ENCODE measurements around the gene PKN1. TPM values are rescaled to one million over a fixed set of nuclear protein-coding genes. Genes with fewer than 3 reads are reported as not detected.

PKN1 gene
- total RNA-seq, 1 donor from 2014 or later: 153 TPM

DNA sequence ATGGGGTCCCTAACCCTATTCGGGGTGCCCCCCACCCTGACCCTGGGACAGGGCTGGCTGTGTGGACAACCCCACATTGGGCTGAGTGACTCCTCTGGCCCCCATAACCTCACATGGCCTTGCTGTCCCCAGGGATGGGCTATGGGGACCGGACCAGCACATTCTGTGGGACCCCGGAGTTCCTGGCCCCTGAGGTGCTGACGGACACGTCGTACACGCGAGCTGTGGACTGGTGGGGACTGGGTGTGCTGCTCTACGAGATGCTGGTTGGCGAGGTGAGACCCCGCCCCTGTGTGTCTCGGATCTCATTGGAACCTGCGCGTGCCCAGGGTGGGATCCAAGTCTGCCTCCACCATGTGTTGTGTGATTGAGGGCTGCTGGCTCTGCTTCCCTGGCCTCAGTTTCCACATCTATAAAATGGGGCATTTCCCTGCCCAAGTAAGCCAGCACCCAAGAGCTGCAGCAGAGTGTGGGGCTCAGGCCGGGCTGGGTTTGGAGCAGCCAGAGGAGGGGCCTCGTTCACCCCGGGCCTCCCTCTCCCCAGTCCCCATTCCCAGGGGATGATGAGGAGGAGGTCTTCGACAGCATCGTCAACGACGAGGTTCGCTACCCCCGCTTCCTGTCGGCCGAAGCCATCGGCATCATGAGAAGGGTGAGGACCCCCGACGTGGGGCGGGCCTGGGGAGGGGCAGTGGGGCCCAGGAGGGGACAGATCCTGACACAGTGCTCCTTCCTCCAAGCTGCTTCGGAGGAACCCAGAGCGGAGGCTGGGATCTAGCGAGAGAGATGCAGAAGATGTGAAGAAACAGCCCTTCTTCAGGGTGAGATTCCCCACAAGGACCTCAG, 37.1 kb downstream of the PKN1 start:
- no peak for DNase-seq (ENCODE audit: low read depth)
- no peak overlapping the region for H3K4me3 ChIP-seq (ENCODE audit: low read depth, low read length)
- TF ChIP-seq, protein P1, sequence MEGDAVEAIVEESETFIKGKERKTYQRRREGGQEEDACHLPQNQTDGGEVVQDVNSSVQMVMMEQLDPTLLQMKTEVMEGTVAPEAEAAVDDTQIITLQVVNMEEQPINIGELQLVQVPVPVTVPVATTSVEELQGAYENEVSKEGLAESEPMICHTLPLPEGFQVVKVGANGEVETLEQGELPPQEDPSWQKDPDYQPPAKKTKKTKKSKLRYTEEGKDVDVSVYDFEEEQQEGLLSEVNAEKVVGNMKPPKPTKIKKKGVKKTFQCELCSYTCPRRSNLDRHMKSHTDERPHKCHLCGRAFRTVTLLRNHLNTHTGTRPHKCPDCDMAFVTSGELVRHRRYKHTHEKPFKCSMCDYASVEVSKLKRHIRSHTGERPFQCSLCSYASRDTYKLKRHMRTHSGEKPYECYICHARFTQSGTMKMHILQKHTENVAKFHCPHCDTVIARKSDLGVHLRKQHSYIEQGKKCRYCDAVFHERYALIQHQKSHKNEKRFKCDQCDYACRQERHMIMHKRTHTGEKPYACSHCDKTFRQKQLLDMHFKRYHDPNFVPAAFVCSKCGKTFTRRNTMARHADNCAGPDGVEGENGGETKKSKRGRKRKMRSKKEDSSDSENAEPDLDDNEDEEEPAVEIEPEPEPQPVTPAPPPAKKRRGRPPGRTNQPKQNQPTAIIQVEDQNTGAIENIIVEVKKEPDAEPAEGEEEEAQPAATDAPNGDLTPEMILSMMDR (conservative IDR thresholded peaks at IDR 0.05; ENCODE audit: low read depth, low read length): no peak

DNA sequence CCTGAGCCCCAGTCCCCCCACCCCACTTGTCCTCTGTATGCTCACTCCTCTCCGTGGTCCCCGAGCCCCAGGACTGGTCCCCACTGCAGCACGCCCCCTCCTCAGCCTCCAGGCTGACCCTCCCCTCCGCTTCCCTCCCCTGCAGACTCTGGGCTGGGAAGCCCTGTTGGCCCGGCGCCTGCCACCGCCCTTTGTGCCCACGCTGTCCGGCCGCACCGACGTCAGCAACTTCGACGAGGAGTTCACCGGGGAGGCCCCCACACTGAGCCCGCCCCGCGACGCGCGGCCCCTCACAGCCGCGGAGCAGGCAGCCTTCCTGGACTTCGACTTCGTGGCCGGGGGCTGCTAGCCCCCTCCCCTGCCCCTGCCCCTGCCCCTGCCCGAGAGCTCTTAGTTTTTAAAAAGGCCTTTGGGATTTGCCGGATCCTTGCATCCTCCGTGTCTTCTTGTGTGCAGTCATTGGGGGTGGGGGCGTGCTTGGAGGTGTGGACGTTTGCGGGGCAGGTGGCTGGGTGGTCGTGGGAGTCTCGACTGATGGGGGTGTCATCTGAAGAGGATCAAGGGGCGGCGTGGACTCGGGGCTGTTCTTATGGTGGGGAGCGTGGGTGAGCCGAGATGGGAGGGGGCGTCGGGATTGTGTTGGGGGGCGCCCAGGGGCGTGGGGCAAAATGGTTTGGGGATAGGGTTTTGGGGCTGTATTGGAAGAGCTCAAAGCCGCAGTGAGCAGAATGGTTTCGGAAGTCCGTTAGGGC, 38.5 kb downstream of the PKN1 start:
- TF ChIP-seq, protein P1 (conservative IDR thresholded peaks at IDR 0.05; ENCODE audit: low read depth, low read length): no peak
- no peak for DNase-seq (ENCODE audit: low read depth)
- H3K4me3 ChIP-seq (ENCODE audit: low read depth, low read length): no peak overlapping the region

DNA sequence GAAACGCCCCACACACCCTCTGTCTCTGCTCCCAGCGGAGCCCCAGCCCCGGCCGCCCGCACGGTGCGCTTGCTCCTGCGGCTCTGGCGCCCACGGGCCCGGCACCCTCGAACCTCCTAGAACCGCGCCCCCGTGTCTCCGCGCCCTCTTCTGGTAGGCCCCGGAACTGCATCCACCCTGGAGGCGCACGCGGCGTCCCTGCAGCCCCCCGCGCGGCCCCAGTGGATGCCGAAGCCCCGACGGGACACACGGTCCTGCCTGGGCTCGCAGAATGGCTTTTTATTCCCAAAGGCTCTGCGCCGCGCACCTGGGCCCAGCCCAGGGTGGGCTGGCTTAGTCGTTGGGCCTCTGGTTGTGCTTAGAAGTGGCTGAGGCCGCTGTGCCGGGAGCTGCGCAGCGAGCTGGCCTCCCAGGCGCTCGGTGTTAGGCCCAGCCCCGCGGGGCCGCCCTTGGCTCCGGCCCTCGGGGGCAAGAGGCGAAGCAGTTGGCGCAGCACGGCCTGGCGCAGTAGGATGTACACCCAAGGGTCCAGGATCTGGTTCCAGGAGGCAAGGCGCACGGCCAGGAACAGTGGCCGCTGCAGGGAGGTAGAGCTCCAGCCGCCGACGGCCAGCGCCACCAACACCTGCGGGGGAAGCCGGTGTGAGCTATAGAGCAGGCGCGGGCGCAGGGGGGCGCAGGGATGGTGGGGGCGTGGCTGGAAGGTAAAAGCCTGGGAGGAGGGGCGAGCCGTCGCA, 39.3 kb downstream of the PKN1 start:
- H3K4me3 ChIP-seq (ENCODE audit: low read depth, low read length): peak overlapping the region; percentile 14
- no peak for DNase-seq (ENCODE audit: low read depth)
- TF ChIP-seq, protein P1 (conservative IDR thresholded peaks at IDR 0.05; ENCODE audit: low read depth, low read length): peak; percentile 71

DNA sequence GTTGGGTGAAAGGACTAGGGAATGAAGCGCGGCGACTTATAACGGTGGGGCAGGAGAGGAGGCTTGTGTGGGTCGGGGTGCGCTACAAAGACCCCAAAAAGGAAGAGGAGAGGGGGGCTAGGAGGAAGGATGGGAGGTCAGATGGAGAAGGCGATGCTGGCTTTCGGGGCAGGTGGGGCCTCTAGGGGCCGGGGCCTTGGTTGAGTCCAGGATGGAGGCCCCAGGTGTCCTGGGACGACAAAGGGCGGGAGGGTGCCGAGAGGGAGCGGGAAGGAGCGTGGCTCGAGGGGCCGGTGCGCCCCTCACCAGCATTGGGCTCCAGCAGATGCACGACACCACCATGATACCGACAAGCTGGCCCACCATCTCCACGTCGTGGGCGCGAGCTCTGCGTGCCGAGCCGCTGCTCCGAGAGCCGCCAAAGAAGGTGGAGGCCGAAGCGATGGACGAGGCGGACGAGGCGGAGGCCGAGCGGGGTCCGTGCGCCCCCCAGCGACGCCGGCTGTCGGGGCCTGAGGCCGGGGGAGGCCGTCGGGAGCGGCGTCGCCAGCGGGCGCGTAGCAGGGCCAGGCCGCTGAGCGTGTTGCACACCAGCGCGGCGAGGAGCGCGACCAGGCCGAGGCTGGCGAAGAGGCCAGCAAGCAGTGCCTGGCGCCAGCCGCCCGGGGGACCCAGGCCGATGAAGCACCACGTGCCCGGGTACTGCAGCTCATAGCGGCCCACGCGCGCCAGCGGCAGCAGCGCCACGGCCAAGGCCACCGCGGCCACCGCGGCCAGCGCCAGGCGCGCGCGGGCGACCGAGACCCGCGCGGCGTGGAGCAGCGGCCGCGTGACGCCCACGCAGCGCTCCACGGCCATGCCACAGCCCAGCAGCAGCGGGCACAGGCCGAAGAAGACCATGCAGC, 40.2 kb downstream of the PKN1 start:
- H3K4me3 ChIP-seq (ENCODE audit: low read depth, low read length): no peak overlapping the region
- TF ChIP-seq, protein P1 (conservative IDR thresholded peaks at IDR 0.05; ENCODE audit: low read depth, low read length): no peak
- DNase-seq (ENCODE audit: low read depth): no peak

DNA sequence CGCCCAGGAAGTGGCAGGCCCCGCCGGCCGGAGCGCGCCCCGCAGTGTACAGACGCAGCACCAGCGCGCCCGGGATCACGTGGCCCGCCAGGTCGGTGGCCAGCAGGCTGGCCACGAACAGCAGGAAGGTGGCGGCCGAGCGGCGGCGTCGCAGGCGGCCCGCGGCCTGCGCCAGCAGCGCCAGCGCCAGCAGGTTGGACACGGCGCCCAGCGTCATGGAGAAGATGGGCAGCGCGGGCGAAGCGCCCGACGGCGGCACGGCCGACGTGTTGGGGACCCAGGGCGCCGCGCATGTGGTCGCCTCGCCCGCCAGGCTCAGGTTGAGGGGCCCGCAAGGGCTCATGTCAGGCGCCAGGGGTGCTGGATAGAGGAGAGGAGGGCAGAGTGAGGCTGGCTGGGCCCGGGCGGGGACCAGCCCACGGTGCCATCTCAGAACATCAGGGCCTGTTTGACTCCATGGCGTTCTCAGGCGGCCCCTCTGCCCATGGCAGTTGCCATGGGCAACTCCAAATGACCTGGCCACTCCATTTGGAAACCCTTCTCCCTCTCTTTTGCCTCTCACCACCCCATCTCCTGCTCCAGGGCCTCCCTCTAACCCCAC, 41.0 kb downstream of the PKN1 start:
- DNase-seq (ENCODE audit: low read depth): no peak
- TF ChIP-seq, protein P1 (conservative IDR thresholded peaks at IDR 0.05; ENCODE audit: low read depth, low read length): no peak
- H3K4me3 ChIP-seq (ENCODE audit: low read depth, low read length): no peak overlapping the region

DNA sequence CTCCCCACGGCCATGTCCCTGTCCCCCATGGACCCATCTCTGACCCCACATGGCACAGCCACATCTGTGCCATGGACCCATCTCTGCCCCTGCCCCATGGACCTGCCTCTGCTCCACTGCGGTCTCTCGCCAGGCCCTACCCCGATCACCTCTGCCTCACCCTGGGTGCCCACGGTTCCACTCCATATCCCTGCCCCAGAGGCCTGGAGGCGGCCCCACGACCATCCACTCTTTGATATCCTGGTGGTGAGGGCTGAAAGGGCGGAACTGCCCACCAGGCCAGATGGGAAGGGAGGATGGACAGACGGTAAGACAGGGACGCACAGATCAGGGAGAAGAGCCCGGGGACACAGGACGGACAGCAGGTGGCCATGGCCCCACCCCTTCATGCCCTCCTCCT, 41.7 kb downstream of the PKN1 start:
- TF ChIP-seq, protein P1 (conservative IDR thresholded peaks at IDR 0.05; ENCODE audit: low read depth, low read length): no peak
- peak overlapping the region; percentile 45 for H3K4me3 ChIP-seq (ENCODE audit: low read depth, low read length)
- no peak for DNase-seq (ENCODE audit: low read depth)
